GM21423 (cell line): ENCODE measurements around the gene CLASP1.

ENCODE experiments used
- ATAC-seq: cut with Tn5 transposase; IDR thresholded peaks from one replicate; pipeline ENCODE4 v1.9.1; 2021; ENCODE audit warnings: mild to moderate bottlenecking, moderate library complexity; ENCODE audit not compliant: unreplicated experiment

CLASP1 gene

GRCh38 chr2:121550669-121551068 is 98.6 kb downstream of the CLASP1 start:
- no peak for ATAC-seq

DNA sequence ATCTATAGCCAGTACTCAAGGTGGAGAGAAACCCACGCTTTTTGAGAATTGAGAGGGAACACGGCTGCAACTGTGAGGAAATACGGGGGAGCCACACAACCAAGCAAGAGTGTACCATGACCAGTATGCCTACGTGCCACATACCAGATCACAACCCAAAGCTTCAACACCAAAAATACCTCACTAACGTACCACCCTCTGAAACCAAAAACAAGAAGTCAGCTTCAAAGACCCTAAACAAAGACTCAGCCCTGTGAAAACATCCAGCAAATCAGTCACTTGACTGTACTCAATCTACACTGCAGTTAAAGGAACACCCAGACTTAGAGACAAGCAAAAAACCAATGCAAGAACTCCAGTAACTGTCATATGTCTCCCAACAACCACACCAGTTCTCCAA is 101.6 kb downstream of the CLASP1 start:
- ATAC-seq, result no peak

DNA sequence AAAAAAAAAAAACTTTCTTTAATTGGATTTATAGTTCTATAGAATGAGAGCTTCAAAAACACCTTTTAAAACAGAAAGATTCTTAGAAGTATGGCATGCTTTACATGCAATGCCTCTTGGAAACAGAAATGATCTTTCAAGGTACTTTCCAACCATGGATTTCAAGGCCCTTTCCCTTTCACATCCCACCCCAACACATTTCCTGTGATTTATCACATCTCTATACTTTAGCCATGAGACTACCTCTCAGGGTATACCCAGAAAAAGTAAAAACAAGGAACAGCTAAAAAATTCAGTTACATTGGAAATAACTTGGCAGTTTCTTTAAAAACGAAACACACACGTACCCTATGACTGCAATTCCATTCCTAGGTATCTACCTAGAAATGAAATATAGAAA is 103.3 kb downstream of the CLASP1 start:
- no peak for ATAC-seq

GRCh38 chr2:121545257-121545656 is 104.0 kb downstream of the CLASP1 start:
- no peak for ATAC-seq

DNA sequence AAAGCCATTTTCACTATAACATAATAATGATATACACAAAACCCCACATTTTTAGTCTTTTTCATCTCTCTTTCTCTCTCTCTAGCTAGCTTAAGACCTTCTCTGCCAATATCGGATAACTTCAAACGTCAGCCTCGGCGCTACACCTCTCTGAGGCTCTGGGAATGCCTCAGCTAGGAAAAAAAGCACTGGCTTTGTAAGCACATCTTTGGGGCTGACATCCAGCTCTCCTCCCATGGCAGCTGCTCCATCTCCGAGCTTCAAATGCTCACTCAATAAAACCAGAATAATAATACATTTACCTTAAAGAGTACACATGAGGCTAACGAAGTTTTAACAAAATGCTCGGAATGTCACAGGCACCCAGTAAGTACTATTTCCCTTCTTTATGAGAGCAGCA is 107.8 kb downstream of the CLASP1 start:
- no peak for ATAC-seq

DNA sequence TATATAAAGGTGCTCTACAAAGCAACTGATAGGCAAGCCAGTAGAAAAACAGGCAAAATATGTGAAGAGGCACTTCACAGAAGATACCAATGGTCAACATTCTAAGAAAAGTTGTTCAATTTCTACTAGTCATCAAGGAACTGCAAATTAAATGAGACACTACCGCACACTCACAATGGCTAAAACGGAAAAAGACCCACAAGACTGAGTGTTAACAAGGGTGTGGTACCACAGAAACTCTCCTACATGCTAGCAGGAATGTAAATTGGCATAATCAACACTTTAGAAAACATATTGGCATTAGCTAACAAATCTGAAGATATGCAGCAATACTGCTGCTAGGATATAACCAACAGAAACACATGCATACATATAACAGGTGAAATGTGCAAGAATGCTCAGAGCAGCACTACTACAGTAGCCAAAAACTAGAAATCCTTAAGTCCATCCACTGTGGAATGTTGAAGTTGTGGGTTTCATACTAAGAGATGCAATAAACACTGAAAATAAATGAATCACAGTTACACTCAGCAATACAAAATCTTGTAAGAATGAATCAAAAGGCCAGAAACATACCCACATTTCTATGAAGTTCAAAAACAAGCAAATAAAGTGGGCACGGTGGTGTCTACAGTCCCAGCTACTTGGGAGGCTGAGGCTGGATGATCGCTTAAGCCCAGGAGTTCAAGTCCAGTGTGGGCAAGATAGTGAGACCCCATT is 109.4 kb downstream of the CLASP1 start:
- no peak for ATAC-seq

GRCh38 chr2:121536850-121537557 is 112.3 kb downstream of the CLASP1 start:
- ATAC-seq, result no peak

DNA sequence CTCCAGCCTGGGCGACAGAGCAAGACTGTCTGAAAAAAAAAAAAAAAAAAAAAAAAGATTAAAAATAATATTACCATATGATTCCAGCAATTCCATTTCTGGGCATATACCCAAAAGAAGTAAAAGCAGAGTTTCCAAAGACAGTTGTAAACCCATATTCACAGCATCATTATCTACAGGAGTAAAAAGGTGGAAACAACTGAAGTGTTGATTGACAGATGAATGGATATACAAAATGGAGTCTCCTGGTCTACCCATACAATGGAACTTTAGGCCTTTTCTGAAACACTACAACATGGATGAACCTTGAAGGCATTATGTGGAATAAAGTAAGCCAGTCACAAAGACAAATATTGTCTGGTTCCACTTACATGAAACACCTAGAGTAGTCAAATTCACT is 112.9 kb downstream of the CLASP1 start:
- no peak for ATAC-seq

- no peak for ATAC-seq
These were observed 115.3 kb downstream of the CLASP1 start for GRCh38 chr2:121534007-121534406.

GRCh38 chr2:121532894-121533293 is 116.4 kb downstream of the CLASP1 start:
- no peak for ATAC-seq

GRCh38 chr2:121532347-121532766 is 116.9 kb downstream of the CLASP1 start:
- no peak for ATAC-seq

DNA sequence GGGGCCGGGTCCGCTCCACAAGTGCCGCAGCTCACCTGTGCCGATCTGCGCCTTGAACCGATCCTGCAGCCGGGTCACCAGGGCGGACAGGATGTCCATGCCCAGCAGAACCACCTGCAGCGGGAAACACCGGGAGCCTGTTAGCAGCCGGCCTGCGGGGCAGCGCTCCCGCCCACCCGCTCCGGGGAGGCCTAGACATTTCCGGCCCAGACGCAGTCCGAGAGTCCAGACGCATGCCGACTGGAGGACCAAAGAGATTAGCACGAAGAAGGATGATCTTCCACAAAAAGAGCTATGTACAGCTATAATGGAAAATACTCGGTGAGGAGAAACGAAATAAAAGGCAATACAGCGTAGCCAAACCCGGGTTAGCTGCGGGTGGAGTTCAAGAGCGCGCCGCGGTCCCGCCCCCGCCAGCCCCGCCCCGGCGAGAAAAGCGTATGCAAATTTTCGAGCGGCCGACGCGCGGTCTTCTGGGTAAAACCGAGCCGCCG is 119.0 kb downstream of the CLASP1 start:
- ATAC-seq, result peak; percentile 58

DNA sequence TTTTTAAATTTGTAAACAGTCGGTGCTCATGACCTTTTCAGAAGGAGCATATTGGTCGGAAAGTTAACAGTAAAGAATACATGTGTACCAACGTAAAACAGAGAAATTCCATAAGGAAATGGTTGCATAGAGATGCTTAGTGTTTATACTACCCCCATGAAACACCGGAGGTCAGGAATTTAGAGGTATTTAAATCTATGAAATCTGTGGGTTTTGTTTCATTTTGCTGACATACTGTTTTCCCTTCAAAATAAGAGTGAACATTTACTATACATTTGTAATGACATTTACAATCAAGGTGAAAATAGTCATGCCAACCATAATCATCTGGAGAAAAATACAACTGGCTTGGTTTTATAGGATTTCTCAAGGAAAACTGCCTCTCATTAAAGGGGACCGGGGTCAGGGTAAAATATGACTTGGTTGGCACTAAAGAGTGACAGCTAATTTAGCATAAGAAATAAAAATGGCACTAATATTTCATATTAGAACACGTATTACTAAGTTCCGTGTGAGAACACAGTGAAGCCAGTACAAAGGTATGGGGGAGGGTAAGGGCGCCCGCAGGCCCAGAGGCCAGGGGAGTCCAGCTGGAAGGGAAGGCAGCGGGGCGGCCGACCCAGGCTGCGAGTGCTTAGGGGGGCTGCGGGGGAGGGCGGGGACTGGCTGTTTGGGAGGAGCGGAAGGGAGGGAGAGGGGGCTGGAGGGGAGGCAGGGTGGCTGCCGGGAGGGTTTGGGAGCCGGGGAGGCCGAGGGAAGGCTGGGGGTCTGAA is 119.6 kb downstream of the CLASP1 start:
- peak; percentile 4 for ATAC-seq

- no peak for ATAC-seq
These were observed 122.1 kb downstream of the CLASP1 start for GRCh38 chr2:121527009-121527682.

DNA sequence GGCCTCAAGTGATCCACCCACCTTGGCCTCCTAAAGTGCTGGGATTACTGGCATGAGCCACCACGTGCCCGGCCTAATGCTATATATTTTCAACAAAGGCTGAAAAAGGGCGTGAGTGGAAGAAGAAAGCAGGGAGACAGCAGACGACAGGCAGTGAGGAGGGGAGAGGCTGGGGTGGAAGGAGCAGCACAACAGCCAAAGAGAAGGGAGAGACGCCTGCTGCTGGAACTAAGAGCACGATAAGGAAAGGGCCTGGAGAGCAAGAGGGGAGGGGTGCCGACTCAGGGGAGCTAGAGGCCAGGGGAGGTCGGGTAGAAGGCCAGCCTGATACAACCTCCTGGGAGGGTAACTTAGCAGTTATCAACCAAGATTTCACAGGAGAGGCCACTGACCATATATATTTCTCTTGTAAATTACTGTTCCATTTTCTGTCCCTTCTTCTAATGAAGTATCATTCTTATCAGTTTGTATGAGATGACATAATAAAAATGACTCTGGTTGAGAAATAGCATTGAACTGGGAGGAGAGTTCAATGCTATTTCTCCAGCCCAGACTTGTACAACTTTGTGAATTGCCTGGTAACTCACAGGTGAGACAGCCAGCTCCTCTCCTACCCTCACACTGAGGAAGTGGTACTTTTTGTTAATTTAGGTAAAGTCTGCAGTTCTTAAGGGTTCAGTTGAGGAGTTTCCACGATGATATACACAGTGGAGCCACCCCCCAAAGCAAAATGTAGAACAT is 124.4 kb downstream of the CLASP1 start:
- no peak for ATAC-seq

- no peak for ATAC-seq
These were observed 127.9 kb downstream of the CLASP1 start for GRCh38 chr2:121521359-121521758.

GRCh38 chr2:121520641-121520994 is 128.6 kb downstream of the CLASP1 start:
- no peak for ATAC-seq

DNA sequence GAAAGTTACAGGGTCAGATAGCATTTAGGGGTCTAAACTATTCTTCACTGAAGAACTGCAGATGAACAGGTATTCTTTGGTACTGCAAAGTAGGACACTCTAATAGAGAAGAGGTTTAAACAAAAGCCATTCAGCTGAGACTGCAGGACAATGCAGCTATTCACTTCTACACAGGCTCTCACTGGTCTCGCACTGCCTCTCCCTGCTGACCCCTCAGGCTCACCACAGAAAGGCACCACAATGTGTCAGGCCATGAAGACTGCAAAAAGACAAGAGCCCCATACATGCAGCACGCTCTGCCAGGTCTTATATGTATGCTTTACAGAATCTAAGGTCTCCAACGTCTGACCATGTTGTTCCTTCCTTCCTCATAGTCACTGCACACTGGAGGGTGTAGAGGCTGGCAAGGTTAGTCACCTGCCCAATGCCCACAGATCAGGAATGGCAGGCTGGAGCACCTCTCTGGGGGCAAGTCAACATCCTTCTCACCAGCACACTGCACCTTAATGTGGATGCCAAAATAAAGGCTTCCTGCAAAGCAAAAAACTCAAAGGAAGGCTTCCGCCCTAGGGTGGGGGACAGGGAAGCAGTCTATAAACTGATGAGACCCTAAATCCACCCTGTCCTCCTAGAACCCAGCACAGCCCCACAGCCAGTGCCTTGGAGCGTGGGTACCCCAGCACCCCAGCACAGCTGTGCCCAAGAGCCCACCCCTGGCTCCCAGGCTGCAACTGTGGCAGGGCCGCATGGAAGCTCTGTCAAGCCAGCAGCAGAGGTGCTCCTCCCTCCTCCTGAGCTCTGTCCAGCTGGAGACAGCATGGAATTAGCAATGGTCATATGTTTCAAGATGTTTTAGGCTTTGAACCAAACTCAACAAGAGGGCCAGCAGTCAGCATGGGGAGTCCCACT is 129.3 kb downstream of the CLASP1 start:
- ATAC-seq, result no peak

- ATAC-seq, result no peak
These were observed 130.1 kb downstream of the CLASP1 start for GRCh38 chr2:121519153-121519552.
